GM12865 (cell line): ENCODE results near the gene TMTC2.

Experiments used
- DNase-seq: peaks from one replicate; pipeline ENCODE4 v3.0.0; 2010; ENCODE audit warnings: low read depth
- H3K4me3 ChIP-seq: 2 replicates; pipeline ENCODE4 v1.5.1; 2011; ENCODE audit warnings: mild to moderate bottlenecking, low read depth, low read length, control low read depth
- CTCF ChIP-seq: IDR thresholded peaks from 2 replicates; pipeline ENCODE4 v1.5.1; 2011; ENCODE audit warnings: low read length, control low read depth, low read depth, inconsistent platforms; ENCODE audit not compliant: insufficient read depth; ENCODE audit errors: missing control alignments

Gene TMTC2

DNA sequence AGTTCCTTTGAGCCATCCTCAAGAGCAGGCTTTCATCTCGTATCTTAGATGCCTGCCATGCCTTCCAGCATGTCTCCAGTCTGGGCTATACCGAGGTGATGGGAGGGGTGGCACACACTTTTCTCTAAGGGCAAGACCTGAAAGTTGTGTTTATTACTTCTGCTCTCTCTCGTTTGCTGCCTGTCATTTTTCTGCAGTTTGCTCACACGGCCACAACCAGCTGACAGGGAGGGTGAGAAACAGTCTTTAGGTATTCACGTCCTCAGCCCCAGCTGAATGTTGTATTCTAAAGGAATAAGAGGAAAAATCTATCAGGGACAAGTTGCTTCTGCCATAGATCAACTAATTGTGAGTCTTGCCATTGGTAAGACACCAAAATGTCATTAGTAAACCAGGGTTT, 88.0 kb downstream of the TMTC2 start:
- no peak for TF ChIP-seq CTCF
- DNase-seq = no peak
- H3K4me3 ChIP-seq = no peak overlapping the region

DNA sequence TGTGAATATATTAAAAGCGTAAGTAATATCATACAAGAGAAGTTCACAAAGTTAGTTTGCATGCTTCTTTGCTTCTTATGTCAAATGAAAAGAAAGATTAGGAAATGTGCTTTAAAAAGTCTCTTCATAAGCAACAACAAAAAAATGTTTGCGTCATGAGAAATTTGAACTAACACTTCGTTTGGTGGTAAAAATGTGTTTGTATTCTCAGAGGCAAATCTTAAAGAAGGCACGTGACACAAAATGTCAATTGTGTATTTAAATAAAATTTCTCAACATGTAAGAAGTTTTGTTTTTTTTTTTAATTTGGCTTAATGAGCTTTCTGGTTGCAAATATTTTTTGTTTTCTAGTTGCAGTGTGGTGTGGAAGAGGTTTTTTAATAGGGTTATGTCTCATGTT, 93.8 kb downstream of the TMTC2 start:
- DNase-seq = no peak
- TF ChIP-seq CTCF = no peak
- H3K4me3 ChIP-seq = no peak overlapping the region

GRCh38 chr12:82781309-82781997, 94.7 kb downstream of the TMTC2 start:
- no peak for TF ChIP-seq CTCF
- DNase-seq = no peak
- no peak overlapping the region for H3K4me3 ChIP-seq

GRCh38 chr12:82783435-82783834, 96.7 kb downstream of the TMTC2 start:
- no peak for DNase-seq
- TF ChIP-seq CTCF = no peak
- H3K4me3 ChIP-seq = no peak overlapping the region

DNA sequence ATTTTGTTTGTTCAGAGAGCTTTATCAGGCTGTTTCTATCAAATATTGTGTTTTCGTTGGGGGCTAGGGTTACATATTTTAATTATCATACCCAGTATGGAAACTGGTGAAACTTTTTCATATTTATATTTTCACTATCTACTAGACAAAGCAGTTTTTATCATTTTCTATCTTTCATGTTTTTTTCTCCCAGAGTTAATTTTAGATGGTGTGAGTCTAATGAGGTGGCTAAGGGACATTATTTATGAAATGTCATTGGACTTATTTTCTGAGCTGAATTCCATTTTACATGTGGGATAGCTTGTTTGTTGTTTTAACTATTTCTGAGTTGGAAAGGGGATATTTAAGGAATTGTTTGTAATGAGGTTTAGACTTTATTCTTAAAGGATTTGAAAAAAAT, 100.3 kb downstream of the TMTC2 start:
- no peak for DNase-seq
- TF ChIP-seq CTCF = no peak

GRCh38 chr12:82788594-82788993, 101.9 kb downstream of the TMTC2 start:
- TF ChIP-seq CTCF = no peak
- no peak for DNase-seq
- no peak overlapping the region for H3K4me3 ChIP-seq

More for the DNA sequence above, 100.3 kb downstream of the TMTC2 start:
- no peak overlapping the region for H3K4me3 ChIP-seq

GRCh38 chr12:82789674-82790073, 103.0 kb downstream of the TMTC2 start:
- TF ChIP-seq CTCF = no peak
- no peak for DNase-seq
- H3K4me3 ChIP-seq = no peak overlapping the region
